Globus pallidus (tissue), 1 donor: Measurements from ENCODE around the gene CLEC10A.
A peak's percentile ranks its signal among the peaks of the same experiment; 100 is the strongest.
"Not testable (repeated sequence)": the region's sequence is repeated elsewhere in the genome, so short reads cannot be mapped to it uniquely, and the experiment has no call there.

Experiments
- DNase-seq: peaks from one replicate; pipeline ENCODE4 v3.0.0-alpha.2; 2015; ENCODE audit warnings: low spot score

Gene CLEC10A

GRCh38 chr17:7072406-7072805 is 7.6 kb downstream of the CLEC10A start:
- DNase-seq = no peak

DNA sequence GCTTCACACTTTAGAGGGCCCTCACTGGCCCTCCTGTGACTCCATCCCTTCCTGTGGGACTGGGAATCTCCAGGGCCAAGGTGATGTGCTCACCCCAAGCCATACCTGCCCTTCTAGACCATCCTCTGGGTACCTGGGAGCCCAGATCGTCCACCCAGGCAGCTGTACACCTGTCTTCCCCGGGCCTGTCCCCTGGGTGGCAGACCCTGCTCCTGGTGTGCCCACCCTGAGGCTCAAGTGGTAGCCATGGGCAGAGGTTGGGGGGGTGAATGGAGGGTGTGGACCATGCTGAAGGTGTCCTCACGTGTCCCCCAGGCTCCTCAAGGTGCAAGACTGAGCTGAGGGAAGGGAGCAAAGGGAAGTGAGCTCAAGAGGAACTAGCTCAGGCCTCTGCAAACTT is 9.3 kb downstream of the CLEC10A start:
- no peak for DNase-seq

DNA sequence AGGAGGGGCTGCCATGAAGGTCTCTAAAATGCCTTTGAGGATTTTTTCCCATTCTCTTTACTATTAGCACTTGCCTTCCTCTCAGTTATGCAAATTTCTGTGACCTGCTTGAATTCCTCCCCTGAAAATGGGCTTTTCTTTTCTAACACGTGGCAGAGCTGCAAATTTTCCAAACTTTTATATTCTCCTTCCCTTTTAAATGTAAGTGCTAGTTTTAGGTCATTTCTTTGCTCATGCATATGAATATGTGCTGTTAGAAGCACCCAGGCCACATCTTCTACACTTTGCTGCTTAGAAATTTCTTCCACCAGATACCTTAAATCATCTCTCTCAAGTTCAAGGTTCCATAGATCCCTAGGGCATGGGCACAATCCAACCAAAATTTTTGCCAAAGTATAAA is 11.8 kb downstream of the CLEC10A start:
- no peak for DNase-seq

DNA sequence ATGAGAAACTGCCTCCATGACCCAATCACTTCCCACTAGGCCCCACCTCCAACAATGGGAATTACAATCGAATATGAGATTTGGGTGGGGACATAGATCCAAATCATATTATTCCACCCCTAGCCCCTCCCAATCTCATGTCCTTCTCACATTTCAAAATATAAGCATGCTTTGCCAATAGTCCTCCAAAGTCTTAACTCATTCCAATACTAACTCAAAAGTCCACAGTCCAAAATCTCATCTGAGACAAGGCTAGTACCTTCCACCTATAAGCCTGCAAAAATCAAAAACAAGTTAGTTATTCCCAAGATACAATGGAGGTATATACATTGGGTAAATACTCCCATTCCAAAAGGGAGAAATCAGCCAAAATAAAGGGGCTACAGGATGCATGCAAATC is 12.9 kb downstream of the CLEC10A start:
- DNase-seq = no peak

DNA sequence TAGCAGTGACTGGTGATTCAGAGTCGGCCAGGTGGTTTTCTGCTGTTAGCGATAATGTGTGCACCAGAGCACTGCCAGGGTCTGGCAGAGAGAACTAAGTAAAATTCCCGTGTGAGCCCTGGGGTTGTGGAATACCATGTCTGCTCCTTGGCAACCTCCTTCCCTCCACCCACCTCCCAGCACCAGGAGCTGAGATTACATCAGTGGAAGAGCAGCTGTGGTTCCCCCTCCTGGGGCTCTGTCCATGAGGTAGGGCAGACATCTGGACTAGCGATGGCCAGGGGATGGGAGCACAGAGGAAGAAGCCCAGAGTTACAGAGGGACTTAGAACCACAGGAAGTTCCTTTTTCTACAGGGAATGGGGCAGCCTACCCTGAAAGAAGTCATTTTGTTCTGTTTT is 15.8 kb downstream of the CLEC10A start:
- DNase-seq = no peak

GRCh38 chr17:7063518-7064094 is 16.4 kb downstream of the CLEC10A start:
- DNase-seq = no peak

DNA sequence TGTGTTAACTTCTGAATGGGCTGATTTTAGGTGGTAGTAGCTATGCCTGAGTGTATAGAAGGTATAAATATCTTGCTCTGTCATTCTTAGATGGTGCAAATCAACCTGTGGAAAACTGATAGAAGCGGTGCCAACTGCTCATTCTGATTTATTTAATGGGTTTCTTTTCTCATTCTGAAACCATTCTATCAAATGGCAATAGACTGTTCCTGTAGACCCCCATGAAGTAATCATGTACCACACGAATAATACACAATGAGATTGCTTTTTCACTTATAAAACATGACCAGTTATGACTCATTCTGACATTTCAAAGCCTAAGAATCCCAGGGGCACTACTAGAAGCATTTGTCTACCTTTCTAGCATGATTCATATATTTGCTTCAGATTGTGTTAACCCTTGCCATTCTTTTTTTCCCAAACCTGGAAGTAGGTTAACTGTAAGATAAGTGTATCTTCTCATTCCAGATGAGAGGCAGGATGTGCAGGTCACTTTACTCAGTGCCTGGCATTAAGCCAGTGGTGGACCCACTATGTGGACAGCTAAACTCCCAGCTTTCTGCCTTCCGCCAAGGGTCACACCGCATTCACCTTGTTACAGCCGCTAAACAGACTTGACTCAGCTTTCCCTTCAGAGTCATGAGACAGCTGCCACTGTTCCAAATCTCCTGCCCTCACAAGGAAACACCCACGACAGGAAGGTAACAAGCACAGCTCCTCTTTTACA is 19.7 kb downstream of the CLEC10A start:
- no peak for DNase-seq

DNA sequence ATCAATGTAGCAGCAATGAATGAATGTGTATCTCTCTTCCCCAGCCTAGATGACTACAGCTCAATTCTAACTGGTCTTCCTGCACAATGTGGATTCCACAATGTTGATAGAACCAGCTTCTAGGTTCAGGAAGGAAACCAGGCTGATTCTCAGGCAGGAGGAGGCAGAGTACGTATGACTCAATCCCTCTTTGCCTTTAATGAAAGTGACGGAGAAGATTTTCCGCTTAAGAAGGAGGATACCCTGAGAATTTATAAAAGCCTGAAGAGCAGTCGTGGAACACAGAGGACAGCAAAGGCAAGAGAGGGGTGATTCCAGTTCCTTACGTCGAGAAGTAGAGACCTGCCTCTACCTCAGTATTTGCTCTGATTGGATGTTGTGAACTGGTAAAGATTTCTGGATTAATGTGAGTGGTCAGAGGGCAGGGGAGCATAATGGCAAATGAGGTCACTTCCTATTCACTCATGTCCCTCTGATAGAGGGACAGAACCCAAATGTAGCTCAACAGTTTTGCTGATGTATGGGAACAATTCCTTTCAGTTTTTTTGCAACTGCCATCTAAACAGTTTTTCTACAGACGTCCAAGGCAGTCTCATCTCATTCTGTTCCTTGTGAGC is 21.1 kb downstream of the CLEC10A start:
- DNase-seq = no peak

DNA sequence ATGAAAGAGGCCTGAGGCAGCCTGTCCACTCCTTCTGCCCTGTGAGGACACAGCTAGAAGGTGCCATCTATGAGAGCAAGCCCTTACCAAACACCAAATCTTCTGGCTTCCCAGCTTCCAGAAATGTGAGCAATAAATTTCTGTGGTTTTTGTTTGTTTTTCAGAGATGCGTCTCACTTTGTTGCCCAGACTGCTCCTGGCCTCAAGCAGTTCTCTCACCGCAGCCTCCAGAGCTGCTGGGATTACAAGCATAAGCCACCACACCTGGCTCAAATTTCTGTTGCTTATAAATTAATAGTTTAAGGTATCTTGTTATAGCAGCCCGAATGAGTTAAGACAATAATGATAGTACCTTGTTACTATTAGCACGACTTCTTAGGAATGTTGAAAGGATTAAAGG is 23.7 kb downstream of the CLEC10A start:
- DNase-seq = no peak

DNA sequence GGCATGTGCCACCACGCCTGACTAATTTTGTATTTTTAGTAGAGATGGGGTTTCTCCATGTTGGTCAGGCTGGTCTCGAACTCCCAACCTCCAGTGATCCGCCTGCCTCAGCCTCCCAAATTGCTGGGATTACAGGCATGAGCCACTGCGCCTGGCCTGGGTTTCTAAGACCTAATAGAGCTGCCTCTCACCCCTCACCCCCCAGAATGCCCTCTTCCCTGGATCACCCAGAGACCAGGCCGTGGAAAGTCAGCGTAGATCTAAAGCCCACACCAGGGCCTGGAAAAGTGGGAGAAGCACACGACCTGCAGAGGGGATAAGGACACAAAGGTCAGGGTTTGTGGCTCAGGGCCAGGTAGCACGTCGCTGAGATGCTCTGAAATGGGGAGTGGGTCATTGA is 29.5 kb downstream of the CLEC10A start:
- not testable (repeated sequence) for DNase-seq

DNA sequence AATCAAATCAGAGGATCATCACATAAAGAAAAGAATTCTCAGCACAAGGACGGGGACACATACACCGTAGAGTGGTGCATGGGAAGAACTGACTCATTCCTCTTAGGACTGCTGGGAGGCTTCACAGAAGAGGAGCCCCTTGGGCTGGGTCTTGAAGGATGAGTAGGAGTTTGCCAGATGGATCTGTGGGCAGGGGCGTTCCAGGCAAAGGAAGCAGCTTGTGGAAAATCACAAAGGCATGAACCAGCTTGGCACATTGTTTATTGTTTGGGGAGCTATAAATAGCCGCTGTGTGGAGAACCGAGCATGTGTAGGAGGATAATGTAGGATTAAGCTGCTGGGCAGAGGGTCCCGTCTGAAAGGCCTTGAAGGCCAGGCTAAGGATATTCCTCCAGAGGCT is 31.1 kb downstream of the CLEC10A start:
- no peak for DNase-seq

- no peak for DNase-seq
Observed at GRCh38 chr17:7047566-7047965, 32.5 kb downstream of the CLEC10A start.

GRCh38 chr17:7046725-7047397 is 33.2 kb downstream of the CLEC10A start:
- DNase-seq = not testable (repeated sequence)

DNA sequence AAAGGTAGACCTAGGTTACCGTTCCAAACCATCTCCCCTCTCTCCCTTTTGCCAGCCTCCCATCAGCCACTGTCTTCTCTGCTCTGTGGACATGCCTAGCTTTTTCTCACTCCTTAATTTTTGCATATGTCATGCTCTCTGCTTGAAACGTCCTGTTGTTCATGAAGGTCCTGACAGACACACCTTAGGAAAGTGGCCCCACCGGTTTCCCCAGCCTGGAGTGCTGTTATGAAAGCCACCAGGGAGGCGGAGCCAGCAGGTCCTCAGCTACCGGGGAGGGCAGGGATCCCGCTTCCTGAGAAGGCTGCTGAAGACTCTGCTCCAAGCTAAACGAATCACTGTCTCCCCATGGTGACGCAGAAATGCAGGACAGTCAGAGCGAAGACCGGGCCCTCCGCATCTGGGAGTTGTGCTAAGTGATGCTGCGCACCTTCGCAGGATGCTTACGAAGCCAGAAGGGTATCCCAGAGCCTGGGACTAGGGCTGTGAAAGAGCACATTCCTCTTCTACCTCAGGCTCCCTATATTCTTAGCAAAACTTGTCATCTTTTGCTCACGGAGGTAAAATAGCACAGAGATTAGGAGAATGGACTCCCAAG is 33.8 kb downstream of the CLEC10A start:
- DNase-seq = no peak

GRCh38 chr17:7045492-7046126 is 34.4 kb downstream of the CLEC10A start:
- DNase-seq = peak; percentile 55

GRCh38 chr17:7043497-7044198 is 36.4 kb downstream of the CLEC10A start, which contains the start of gene SLC16A11:
Gene SLC16A11, minus strand, starts transcription at chr17:7044092. Its CDS starts 579 bp downstream, at chr17:7043513.
- no peak for DNase-seq

GRCh38 chr17:7043182-7043496 is 36.9 kb downstream of the CLEC10A start:
- no peak for DNase-seq

- DNase-seq = no peak
Observed at GRCh38 chr17:7042501-7043181, 37.4 kb downstream of the CLEC10A start.

DNA sequence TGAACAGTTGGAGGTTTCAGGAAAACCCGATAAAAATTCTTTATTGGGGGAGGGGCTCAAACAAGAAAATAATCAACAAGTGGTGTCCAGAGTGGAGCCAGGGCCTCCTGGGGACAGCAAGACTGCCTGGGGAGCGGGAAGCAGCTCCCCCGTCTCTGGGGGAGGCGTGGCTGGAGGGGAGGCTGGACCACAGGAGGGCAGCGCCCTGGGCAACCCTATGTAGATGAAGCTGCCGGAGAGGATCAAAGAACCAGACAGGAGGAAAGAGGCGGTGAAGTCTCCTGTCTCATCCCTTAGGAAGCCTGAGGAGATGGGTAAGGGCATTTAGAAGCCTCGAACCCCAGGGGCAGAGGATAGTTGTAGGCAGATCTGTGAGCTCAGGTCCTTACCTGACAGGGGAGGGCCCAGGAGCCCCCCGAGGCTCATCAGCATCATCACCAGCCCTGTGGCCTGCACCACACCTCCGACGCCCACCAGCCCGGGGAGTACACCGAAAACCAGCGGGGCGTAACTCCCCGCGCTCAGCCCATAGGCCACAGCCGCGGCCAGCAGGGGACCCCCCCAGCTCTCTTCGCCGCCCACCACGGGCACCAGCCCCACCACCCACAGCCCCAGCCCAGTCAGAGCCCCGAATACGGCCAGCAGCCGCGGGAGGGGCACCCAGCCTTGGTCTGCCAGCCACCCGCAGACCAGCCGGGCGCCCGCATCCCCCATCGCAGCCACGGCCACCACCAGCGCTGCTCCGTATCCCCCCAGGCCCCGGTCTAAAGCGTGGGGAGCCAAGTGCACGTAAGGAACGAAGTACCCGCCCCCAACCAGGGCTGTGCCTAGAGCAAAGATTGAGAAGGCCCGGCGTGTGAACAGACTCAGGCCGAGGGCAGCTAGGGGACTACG is 38.2 kb downstream of the CLEC10A start:
- no peak for DNase-seq

- DNase-seq = no peak
Observed at GRCh38 chr17:7039832-7040231, 40.2 kb downstream of the CLEC10A start.
